Heart right ventricle (tissue), 16 donors: ENCODE measurements around the gene GDAP1L1. TPM values are rescaled to one million over a fixed set of nuclear protein-coding genes. Genes with fewer than 3 reads are reported as not detected.
A peak's percentile ranks its signal among the peaks of the same experiment; 100 is the strongest.
"Not testable (repeated sequence)": the region's sequence is repeated elsewhere in the genome, so short reads cannot be mapped to it uniquely, and the experiment has no call there.

ENCODE experiments used
- ATAC-seq, 8 donors: fragments of 200-7000 bp; cut with Tn5 transposase; one replicate each; pipeline ENCODE4 v1.9.1; 2020; ENCODE audit warnings: mild to moderate bottlenecking in 8 of 8, moderate library complexity in 8 of 8, moderate number of reproducible peaks in 1 of 8
- DNase-seq, 2 donors: peaks; one replicate each; pipeline ENCODE4 v3.0.0-alpha.2; 2020
- H3K27ac ChIP-seq, 10 donors: fragments of 200-600 bp; sonication (generic) in 2 of 10; one replicate each; pipeline versions ENCODE4 v1.5.0 to v1.8.0; 2020 to 2022; ENCODE audit warnings: mild to moderate bottlenecking in 3 of 10
- H3K27me3 ChIP-seq, 7 donors: fragments of 200-600 bp; one replicate each; pipeline ENCODE4 v1.8.0; 2021 to 2022; ENCODE audit warnings: mild to moderate bottlenecking in 2 of 7
- H3K36me3 ChIP-seq, 9 donors: fragments of 200-600 bp; sonication (generic) in 1 of 9; one replicate each; pipeline versions ENCODE4 v1.5.0 to v1.8.0; 2020 to 2022; ENCODE audit warnings: mild to moderate bottlenecking in 2 of 9
- H3K4me1 ChIP-seq, 9 donors: fragments of 200-600 bp; sonication (generic) in 1 of 9; one replicate each; pipeline versions ENCODE4 v1.5.0 to v1.8.0; 2020 to 2022; ENCODE audit warnings: mild to moderate bottlenecking in 4 of 9
- H3K4me3 ChIP-seq, 10 donors: fragments of 200-600 bp; sonication (generic) in 2 of 10; one replicate each; pipeline versions ENCODE4 v1.5.0 to v1.8.0; 2020 to 2022; ENCODE audit warnings: mild to moderate bottlenecking in 7 of 10, moderate library complexity in 2 of 10
- H3K9me3 ChIP-seq, 11 donors: fragments of 200-600 bp in 10 of 11; sonication (generic) in 2 of 11; one replicate each; pipeline versions ENCODE4 v1.5.0 to v1.8.0; 2013 to 2022; ENCODE audit warnings: mild to moderate bottlenecking in 2 of 11, control low read depth in 1 of 11, moderate library complexity in 1 of 11
- WGBS, 2 donors: extraction: QIAGEN DNeasy Blood & Tissue Kit; methylation state at CpG; one replicate each; pipeline ENCODE4 v1.1.7; 2013; ENCODE audit warnings: inconsistent platforms in 1 of 2; 5-methylcytosine and 5-hydroxymethylcytosine counted together
- intact Hi-C, 10 donors: fragments of 100-400 bp; cut with DNase I; formaldehyde crosslinking; loops; one replicate each; pipeline versions ENCODE4 v1.11.1 to v1.14.2; 2022
- polyA plus RNA-seq, 2 donors: library from polyadenylated mRNA; stranded (reverse); fragments of 200-250 nt; gene quantifications; one replicate each; pipeline ENCODE4 v1.2.3, GENCODE V29; 2013
- total RNA-seq, 10 donors: library from RNA; stranded (reverse); fragmentation: NEBNext Ultra II Directional in 3 of 10; extraction: Animal tissue kit (Norgen Biotek cat#: 25700) in 3 of 10; gene quantifications; one replicate each; pipeline versions ENCODE4 v1.2.1 to v1.2.4, GENCODE V29; 2021 to 2023
- TF ChIP-seq, protein P1 (sequence below), 9 donors: fragments of 200-600 bp; sonication (generic) in 2 of 9; IDR thresholded peaks; one replicate each; pipeline versions ENCODE4 v1.5.0 to v1.8.0; 2021 to 2022; ENCODE audit warnings: antibody characterized with exemption in 9 of 9, mild to moderate bottlenecking in 5 of 9, moderate library complexity in 1 of 9
- donor health status: Arrhythmogenic right ventricular cardiomyopathy.
- donor health status: ischemic (EF 13 %, LVEDD 7.1; RV severe dilation, severe dysfunction).
- donor health status: healthy with polysubstance abuse.
- donor health status: DM: no; HTN: yes; CAD: no.
- donor health status: DM: no; HTN: no; CAD: no.
- donor health status: ischemic (EF 25% LVEDD 6.9; RV normal size, moderate dysfunction).
- donor health status: ischemic (EF 25% LVEDD 5.7; RV mildly dilated, moderate dysfunction).
- donor health status: healthy.
- donor health status: DM: yes; HTN: yes; CAD: no.
- donor health status: Ischemic cardiomyopathy.
- donor health status: ischemic (EF 35%, LVEDD 5.7; RV mildly dilated, moderate dysfunction).
- donor health status: nonischemic (EF 11% LVEDD 7.7; RV severe dilation, severe dysfunction).
- donor health status: DM: yes; HTN: yes; CAD: no.
- donor health status: PGD.
- donor health status: ischemic (EF 29% LVEDD 5.4; RV normal size, mild dysfunction).
- donor health status: nonischemic (EF 23%, LVEDD 6.1; RV moderate dilation, normal function).

GDAP1L1 gene
- total and polyA plus RNA-seq, 12 donors: 0.09 to 0.71 (median 0.34) TPM; not detected in 2

DNA sequence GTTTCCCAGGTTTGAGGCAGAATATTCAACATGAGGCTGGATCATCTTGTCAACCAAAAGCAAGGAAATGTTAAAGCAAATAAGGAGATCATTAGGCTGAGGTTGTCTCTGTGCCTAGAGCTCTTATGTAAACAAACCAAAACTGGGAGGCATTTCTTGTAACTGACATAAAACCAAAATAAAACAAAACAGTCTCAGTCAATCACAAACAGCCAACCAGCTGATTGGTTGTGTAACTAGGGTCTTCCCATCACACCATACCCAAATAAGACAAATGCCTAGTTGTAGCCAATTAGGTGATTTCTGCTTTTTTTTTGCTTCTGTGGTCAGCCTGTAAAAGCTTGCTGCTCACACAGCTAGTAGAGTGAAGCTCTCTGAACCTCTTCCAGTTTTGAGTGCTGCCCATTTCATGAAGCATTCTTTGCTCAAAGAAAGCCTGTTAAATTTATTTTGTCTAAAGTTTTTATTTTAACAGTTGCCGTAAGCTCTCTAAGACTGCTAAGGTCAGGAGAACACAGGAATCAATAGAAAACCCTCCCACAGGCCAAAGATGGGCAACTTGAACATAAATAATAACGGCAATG, 72.8 kb downstream of the GDAP1L1 start:
- Histone ChIP-seq H3K36me3 (no peaks in the 10 kb centered on the region), H3K9me3 (no peaks in the 10 kb centered on the region), H3K27ac (no peak overlapping the region), H3K4me3 (no peak overlapping the region), H3K4me1 (no peaks in the 10 kb centered on the region), H3K27me3 (peaks cover 0 to 3% (median 0%) of the 10 kb centered on the region in 7 donors)
- TF ChIP-seq, protein P1, sequence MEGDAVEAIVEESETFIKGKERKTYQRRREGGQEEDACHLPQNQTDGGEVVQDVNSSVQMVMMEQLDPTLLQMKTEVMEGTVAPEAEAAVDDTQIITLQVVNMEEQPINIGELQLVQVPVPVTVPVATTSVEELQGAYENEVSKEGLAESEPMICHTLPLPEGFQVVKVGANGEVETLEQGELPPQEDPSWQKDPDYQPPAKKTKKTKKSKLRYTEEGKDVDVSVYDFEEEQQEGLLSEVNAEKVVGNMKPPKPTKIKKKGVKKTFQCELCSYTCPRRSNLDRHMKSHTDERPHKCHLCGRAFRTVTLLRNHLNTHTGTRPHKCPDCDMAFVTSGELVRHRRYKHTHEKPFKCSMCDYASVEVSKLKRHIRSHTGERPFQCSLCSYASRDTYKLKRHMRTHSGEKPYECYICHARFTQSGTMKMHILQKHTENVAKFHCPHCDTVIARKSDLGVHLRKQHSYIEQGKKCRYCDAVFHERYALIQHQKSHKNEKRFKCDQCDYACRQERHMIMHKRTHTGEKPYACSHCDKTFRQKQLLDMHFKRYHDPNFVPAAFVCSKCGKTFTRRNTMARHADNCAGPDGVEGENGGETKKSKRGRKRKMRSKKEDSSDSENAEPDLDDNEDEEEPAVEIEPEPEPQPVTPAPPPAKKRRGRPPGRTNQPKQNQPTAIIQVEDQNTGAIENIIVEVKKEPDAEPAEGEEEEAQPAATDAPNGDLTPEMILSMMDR (IDR thresholded peaks at IDR 0.05): no peak
- 96 to 97% methylated on average over 2 of the region's 2 CpGs for WGBS, 2 donors
- ATAC-seq: no peak
- intact Hi-C loops: loop anchor here in 4 of 10 donors (10.0 kb wide), 4 partner anchors 65 to 195 kb away; partner anchors contain the start of gene TTPAL (in 1 of the 4)
- no peak for DNase-seq

DNA sequence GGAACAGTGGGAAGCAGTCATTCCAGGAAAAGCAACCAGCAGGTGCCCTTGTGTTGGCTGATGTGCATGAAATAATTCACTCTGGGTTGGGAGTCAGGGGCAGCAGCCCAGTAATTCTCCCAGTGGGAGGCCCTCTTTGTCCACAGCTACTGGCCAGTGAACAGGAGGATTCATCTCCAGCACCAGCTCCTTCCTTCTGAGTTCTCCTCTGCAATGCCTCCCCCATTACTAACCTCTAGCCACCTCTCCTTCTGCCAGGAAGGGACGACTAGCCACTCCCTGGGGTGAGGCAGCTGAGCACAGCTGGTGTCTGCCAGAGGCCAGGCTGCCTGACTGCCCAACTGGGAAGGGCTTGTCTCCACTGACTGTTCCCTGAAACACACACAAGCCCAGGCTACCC, 77.2 kb downstream of the GDAP1L1 start:
- WGBS, 2 donors: 10% methylated on average over 1 of the region's 1 CpG
- H3K27me3 ChIP-seq: peaks cover 0 to 27% (median 7%) of the 10 kb centered on the region in 7 donors
- no peak overlapping the region for H3K27ac ChIP-seq
- TF ChIP-seq, protein P1 (IDR thresholded peaks at IDR 0.05): no peak
- peaks cover 0 to 8% (median 0%) of the 10 kb centered on the region in 9 donors for H3K4me1 ChIP-seq
- ATAC-seq: peak in 1 of 8 donors; percentile 15
- no peak for DNase-seq
- H3K36me3 ChIP-seq: no peaks in the 10 kb centered on the region
- intact Hi-C loops: no loop called here
- H3K4me3 ChIP-seq: no peak overlapping the region
- H3K9me3 ChIP-seq: no peaks in the 10 kb centered on the region

DNA sequence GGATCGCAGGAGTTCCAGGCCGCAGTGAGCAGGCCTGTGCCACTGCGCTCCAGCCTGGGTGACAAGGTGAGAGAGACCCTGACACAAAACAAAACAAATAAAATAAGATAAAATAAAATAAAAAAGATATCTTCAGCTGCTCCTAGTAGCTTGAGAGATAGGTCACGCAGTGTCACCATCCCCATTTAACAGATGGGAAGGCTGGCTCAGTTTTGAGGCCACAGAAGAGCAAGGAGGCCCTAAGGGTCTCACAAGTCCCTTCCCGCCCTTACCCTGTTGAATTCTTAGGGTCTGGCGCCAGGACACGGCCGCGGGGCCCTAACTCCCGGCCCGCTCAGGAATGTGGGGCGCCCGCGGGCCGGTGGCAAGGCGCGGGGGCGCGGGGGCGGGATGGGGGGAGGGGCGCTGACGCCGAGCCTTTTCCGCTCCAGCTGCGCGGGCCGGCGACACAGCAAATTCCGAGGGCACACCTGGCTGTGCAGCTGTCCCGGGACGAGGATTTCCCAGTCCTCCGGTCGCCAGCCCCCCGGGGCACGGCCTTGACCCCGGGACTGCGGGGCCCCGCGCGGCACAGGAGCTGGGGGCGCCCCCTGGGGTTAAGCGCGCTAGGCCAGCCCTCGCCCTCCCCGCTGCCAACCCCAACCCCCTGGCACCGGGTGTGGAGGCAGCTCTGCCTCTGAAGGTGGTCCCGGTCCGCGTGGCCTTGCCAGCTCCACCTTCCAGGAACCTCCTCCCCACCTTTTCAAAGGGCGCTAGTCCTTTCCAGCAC, 79.5 kb downstream of the GDAP1L1 start:
- no peak for DNase-seq
- Histone ChIP-seq H3K9me3 (no peaks in the 10 kb centered on the region), H3K36me3 (no peaks in the 10 kb centered on the region), H3K27ac (no peak overlapping the region), H3K4me3 (peak overlapping the region; percentile 15 to 55 (median 43)), H3K27me3 (peaks cover 0 to 27% (median 10%) of the 10 kb centered on the region in 7 donors), H3K4me1 (peaks cover 0 to 8% (median 0%) of the 10 kb centered on the region in 9 donors)
- peak in 6 of 8 donors; percentile 16 to 57 (median 28) for ATAC-seq
- TF ChIP-seq, protein P1 (IDR thresholded peaks at IDR 0.05): peak in 1 of 9 donors; percentile 5
- intact Hi-C loops: no loop called here
- WGBS, 2 donors: 13% methylated on average over 49 to 50 of the region's 50 CpGs

DNA sequence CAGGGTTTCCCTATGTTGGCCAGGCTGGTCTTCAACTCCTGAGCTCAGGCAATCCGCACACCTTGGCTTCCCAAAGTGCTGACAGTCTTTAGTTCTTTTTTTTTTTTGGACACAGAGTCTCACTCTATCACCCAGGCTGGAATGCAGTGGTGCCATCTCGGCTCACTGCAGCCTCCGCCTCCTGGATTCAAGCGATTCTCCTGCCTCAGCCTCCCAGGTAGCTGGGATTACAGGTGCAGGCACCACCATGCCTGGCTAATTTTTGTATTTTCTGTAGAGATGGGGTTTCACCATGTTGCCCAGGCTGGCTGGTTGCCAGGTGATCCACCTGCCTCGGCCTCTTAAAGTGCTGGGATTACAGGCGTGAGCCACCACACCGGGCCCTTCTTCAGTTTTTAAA, 80.6 kb downstream of the GDAP1L1 start:
- DNase-seq, ATAC-seq, intact Hi-C loops, H3K4me3 ChIP-seq, H3K9me3 ChIP-seq, H3K4me1 ChIP-seq, H3K27ac ChIP-seq, H3K36me3 ChIP-seq: not testable (repeated sequence)
- 90 to 93% methylated on average over 7 of the region's 7 CpGs for WGBS, 2 donors
- peaks cover 0 to 27% (median 10%) of the 10 kb centered on the region in 7 donors for H3K27me3 ChIP-seq
